Jurkat, Clone E6-1 (cell line): Measurements from ENCODE around the gene POU6F2.
A peak's percentile ranks its signal among the peaks of the same experiment; 100 is the strongest.

Source experiments
- DNase-seq: peaks from one replicate; pipeline ENCODE4 v3.0.0-alpha.2; 2011; ENCODE audit warnings: low read depth, low spot score
- H3K4me3 ChIP-seq: 2 replicates; pipeline ENCODE4 v1.5.1; 2011; ENCODE audit warnings: mild to moderate bottlenecking, low read length, control low read depth, moderate library complexity

POU6F2 gene

DNA sequence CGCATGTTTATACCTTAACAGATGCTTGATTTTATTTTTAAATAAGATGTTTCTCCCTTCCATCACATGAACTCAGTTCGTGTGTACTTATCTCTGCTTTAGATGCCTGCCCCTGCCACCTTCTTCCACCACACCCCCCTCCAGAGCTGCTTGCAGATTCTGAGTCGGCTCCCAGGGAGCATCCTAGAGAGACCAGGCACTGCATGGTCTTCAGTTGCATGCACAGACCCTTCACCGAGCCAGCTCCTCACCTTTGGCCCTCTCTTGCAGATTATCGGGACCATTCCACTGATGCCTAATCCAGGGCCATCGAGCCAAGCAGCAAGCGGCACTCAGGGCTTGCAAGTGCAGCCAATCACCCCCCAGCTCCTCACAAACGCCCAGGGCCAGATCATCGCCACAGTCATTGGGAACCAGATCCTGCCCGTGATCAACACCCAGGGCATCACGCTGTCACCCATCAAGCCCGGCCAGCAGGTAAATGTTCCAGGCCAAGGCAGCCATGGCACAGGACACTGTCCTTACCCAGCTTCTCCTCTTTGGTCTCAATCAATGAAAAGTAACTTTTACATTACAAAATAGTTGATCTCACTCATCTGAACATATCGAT lies 455.2 kb downstream of the POU6F2 start:
- no peak overlapping the region for H3K4me3 ChIP-seq

DNA sequence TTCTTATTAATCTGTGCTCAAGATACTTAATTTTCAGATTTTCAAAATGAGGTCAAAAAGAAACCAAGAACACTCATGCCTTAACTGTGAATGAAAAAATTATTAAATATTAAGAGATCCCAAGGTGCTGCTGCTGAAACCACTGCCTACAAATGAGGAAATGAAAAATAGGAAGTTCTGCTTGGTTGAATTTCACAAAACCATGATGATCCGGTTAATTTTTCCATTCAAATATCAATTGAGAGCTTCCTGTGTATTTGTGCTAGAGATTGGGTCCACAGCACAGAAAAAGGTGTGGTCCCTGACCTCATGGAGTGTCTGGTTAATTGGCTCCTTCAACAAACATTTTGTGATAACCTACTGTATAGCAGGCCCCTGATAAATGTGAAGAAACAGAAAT lies 455.8 kb downstream of the POU6F2 start:
- no peak overlapping the region for H3K4me3 ChIP-seq
- DNase-seq, result no peak

More for the DNA sequence above, 455.2 kb downstream of the POU6F2 start:
- no peak for DNase-seq

DNA sequence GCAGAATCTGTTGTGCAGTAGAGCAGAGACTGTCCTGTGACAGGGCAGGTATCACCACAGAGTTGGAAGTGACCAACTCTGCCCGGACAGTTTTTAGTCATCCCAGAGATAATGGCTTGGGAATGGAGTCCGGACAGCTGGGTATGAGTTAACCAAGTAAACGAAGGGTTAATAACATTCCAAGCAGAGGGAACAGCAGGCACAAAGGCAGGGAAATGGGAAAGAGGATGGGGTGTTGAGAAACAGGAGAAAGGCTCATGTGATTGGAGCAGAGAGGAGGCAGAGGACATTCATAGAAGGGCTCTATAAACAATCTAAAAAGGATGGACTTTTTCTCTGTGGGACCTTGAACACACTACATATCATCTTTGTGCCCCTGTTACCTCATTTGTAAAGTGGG lies 456.3 kb downstream of the POU6F2 start:
- H3K4me3 ChIP-seq, result no peak overlapping the region
- DNase-seq, result no peak

DNA sequence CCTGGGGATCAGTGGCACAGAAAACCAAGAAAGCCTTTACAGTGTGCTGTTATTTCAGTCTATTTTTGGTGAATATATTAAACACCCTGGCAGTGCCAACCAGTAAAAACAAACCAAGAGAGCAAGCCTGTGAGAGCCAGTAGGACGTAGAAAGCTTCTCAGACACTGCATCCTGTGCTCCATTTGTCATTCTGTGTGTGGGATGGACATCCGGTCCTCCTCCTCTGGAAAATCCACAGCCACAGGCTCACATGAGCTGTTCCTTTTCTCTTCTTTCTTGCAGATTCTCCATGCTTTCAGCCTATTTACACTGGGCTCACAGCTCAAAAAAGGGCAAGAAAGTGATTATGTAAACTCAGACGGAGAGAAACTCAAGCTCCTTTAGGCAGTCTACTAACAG lies 468.8 kb downstream of the POU6F2 start:
- DNase-seq, result no peak
- no peak overlapping the region for H3K4me3 ChIP-seq

DNA sequence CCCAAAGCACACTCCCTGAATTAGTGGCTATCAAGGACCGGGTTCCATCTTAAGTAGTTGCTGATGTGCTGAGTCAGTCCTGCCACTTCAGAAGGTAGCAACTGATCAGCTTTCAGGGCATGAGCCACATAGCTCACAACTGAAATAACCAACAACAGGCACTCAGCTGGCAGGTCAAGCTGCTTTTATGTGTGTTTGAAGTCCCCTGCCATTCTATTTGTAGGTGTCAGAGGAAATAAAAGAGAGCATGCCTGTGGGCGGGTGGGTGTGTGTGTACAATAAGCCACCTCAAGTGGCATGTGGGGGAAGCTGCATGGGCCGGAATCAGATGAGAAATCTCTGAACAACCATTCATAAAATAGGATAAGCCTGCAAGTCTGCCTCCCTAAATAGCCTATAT lies 474.2 kb downstream of the POU6F2 start:
- H3K4me3 ChIP-seq, result no peak overlapping the region
- DNase-seq, result no peak

DNA sequence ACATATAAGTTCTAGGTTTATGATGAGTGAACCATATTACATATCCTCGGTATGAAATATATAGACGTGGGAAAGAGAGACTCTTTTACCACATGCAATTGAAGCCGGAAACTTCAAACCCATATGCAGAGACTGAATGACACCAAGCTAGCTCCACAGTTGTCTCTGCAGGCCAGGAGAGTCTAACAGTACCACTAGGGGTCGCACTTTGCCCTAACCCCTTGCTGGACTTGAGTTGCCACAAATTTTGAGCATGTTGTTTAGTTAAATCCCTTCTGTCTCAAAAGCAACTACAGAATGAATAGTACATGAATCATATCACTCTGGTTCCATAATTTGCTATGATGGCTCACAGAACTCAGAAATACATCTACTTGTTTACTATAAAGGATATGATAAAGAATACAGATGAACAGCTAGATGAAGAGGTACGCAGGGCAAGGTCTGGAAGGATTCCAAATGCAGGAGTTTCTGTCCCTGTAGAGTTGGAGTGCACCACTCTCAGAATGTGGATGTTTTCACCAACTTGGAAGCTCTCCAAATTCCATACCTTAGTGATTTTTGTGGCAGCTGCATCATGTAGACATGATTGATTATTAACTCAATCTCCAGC lies 476.1 kb downstream of the POU6F2 start:
- no peak overlapping the region for H3K4me3 ChIP-seq
- peak; percentile 78 for DNase-seq

DNA sequence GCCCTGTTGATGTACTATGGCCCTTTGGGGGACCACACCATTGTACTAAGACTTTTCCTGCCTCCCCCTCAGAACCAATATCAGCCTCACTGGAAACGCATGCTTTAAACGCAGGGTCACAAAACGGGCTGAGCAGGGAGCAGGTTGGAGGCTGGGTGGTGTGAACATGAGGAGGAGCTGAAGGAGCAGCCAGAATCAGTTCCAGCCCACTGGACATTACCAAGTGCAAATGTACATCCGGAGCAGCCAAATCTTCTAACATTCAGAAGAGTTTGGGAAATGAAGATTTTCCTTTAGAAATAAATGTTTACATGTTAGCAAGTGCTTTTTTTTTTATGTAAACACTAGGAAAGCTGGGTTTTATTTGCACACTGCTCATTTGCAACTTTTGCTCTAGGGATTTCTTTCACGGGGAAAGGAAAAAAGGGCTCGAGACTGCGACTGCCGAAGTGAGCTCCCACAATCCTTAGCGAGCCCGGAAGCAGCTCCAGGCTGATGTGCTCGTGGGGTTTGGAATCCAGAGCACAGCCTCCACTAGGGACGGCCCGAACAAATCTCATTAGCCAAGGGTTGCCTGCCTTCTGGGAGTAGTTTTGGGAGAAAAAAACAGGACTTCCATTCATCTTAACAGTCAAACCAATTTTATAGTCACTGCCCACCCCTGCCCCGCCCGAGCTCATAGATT lies 480.5 kb downstream of the POU6F2 start:
- no peak for DNase-seq

DNA sequence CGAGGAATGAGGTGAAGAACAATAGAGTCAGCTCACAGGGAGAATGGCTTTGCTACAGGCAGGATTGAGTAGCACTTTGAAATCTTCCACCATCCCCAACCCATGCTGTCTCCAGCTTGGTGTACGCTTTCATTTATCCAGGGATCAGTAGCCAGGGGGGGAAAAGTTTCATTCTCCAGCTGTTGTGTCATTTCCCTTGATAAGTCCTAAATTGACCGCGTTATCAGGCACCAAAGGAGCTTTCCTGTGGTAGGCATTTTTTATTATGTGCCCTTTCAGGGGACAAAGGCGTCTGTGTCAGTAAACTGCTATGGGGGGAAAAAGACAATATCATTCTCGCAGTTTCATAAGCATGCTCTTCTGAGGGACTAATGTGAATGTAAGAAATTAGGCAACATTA lies 481.9 kb downstream of the POU6F2 start:
- DNase-seq, result no peak
- no peak overlapping the region for H3K4me3 ChIP-seq

More for the DNA sequence above, 480.5 kb downstream of the POU6F2 start:
- H3K4me3 ChIP-seq, result no peak overlapping the region

DNA sequence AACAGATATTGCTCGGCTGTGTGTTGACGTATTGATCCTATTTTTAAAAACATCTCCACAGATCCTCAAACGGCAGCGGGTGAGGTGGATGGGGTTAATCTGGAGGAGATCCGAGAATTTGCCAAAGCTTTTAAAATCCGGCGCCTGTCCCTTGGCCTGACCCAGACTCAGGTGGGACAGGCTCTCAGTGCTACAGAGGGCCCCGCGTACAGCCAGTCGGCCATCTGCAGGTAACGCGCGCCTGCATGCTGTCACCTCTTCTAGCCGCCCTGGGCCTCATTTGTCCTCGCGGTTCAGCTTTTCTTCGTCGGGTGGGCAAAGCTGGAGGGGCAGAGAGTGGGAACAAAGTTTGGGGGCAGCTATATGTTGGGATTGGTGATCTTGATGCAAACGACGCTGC lies 482.8 kb downstream of the POU6F2 start:
- H3K4me3 ChIP-seq, result no peak overlapping the region
- no peak for DNase-seq

DNA sequence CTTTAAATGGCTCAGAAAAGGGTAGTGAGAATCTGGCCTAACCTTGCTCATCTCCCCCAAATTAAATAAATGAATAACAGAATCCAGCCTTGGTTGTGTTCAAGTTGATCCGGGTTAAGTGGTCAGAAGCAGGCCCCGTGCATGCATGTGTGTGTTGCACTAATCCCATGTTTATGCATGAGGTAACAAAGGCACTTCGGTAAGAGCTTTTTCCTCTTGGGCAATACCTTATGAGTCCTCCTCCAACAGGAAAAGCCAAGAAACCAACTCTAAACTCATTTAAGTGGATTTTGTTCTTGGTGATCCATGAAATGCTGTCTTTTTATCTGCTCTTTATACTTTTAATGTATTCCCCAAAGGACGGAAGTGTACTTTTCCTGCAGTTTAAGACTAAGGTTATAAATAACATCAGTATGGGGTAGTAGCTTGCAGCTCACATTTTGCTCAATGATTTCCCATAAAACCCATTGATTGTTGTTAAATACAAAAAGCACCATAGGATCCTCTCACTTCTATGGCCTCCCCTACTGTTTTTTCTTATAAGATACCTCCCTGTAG lies 483.6 kb downstream of the POU6F2 start:
- H3K4me3 ChIP-seq, result no peak overlapping the region
- DNase-seq, result no peak

DNA sequence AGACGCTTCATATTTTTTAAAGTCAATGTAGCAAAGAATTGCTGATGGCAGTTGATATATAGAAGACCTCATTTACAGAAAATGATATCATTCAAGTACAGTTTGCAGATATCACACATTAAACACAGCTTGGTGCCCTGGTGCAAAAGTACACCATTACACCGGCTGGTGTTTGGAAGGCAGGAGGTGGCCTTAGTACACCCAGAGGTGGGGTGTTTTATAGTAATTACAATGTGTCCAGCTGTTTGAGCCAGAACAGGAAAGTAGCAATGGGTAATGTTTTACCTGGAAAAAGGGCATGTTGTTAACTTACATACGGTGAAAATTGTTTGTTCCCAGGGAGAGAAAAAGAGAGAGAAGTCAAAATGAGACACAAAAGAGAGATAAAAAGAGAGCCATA lies 485.5 kb downstream of the POU6F2 start:
- no peak for DNase-seq
- H3K4me3 ChIP-seq, result no peak overlapping the region

DNA sequence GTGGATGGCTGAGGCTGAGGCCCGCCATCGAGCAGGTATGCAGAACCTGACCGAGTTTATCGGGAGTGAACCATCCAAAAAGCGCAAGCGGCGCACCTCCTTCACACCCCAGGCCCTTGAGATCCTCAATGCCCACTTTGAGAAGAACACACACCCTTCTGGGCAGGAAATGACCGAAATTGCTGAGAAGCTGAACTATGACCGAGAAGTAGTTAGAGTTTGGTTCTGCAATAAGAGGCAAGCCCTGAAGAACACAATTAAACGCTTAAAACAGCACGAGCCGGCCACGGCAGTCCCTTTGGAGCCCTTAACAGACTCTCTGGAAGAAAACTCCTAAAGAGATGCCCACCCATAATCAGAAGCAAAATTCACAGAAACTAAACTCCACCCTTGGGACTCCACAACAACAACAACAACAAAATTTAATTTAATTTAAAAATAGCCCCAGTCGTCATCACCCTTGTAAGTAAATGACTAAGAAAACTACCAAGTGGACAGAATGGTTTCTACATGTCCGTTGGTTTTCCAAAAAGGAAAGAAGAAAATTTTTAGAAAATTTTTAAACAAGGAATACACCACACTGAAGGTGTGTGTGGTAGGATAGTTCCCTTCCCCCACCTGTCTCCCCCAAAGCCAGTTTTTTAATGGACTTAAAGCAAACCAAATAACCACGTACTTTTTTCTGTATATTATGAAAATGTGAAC lies 486.8 kb downstream of the POU6F2 start:
- no peak for DNase-seq
- no peak overlapping the region for H3K4me3 ChIP-seq

DNA sequence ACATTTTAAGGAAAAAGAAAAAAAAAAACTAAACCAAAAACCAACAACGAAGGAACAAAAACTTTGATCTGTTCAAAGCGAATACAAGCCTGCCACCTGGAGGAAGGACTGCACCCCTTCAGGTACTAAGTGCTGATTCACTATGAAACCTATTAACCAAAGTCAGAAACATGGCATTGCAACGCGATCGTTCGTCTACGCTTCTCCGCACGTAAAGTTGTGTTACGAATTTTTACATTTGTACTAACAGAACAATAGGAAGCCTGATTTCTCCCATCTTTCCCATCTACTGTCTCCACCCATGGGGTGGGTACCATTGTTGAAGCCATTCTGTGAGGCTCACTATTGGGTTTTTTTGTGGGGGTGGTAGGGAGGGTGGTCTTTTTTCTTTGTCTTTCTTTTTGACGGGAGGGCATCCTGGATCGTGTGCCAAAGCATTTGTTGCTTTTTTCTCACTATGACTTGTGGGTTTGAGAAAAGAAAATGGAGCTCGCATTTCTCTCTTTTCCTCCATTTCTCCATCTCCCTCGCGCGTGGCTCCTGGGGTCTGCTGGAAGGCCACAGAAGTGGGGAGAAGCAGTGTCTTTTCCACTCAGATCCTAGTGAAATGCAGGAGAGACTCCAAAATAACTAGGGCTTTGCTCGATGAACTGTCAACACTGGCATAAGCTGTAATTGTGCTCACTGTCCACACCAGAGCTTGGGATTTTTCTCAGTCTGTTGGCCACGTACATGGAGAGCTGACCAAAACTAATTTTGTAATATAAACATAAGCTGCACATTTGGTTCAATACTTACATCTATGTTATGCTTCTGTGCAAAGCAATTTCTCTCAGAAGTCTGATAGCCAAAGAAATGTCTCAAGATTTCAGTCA lies 487.6 kb downstream of the POU6F2 start:
- H3K4me3 ChIP-seq, result peak overlapping the region; percentile 13
- peak; percentile 67 for DNase-seq

DNA sequence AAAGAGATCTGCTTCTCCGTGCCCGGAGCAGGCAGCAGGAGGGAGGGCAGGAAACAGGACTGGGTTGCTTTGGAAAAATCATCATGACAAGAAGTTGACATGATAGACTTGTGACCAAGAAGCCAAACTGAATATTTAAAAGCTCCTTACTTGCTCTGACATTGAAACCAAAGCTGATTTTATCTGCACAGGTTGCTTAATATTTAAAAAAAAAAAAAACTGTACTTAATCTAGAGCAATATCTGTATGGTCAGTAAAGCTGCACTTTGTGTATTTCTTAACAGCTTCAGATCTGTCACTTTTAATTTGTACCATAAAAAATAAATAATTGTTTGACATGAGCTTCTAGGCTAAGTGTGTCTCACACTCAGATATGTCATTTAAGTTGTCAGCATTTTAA lies 490.6 kb downstream of the POU6F2 start:
- DNase-seq, result no peak
- H3K4me3 ChIP-seq, result no peak overlapping the region

DNA sequence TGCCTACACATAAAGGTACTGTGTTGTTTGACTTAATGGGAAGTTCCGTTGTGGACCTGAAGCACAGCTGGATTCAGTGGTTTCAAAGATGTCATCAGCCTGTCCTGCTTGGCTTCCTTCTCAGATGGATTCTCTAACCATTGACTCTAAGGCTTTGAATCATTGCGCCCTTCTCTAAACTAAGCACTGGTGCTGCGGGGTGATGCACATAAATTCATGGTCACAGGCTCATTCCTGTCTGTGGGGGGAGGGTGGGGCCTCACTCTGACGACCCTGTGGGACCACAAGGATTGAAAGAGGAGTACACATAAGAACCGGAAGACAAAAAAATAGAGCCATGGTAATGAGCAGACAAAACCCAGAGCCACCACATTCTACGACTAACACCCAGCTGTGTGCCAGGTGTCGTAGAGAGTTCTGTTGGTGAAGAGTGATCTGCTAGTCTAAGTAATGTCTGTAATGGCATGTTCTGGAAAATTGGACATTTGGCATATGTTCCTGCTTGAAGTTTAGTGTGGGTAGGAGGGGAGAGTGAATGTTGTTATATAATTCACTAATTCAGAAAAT lies 491.2 kb downstream of the POU6F2 start:
- no peak for DNase-seq
- H3K4me3 ChIP-seq, result no peak overlapping the region

DNA sequence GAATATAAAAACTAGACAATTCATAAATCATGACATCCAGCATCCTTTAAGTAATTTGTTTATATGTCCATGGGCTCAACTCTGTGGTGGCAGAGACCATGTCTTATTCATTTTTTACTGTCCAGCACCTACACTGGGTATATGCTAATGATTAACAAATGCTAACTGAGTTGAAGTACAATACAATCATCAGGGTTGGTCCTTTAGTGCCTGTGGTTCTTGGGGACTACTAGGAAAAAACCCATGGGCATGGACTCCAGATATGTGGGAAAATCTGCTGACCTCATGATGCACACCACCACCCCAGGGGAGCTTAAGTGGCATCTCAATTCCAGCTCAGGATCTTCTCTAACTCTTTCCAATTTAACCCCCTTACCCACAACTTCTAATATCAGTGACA lies 503.2 kb downstream of the POU6F2 start:
- no peak overlapping the region for H3K4me3 ChIP-seq
- DNase-seq, result no peak

DNA sequence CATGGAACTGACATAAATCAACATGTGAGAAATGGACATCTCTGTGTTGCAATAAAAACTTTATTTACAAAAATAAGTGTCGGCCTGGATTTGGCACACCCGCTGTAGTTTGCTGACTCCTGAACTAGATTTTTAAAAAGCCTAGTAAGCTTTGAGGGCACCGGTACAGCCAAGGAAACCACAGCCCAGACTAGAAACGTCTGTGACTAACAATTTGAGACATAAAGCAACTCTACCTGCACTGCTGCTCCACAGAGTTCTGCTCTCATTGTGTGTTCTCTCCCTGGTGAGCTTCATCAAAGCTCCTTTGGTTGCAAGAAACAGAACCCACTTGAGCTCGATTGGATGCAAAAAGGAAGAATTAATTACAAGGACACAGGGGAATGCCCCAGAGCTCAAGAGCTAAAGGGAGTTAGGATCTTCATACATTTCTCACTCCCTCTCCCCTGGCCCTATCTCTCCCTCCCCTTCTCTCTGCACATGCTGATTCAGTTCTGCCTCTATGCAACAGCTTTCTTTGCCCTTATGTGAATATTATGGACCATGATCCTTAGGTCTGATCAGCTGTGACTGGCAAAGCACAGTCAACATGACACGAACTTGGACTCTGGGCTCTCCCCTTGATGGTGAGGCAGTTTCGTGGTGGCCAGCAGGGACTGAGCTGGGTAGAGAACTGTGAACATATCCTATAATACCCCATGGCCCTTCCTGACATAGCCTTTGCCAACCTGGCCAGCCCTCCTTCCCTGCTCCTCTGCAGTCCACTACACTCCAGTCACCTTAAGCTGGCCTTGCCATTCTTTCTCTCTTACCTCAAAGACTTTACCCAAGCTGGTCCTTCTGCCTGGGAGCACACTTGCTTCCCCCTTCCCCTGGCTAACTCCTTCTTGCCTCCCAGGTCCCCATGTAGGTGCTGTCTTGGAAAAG lies 511.0 kb downstream of the POU6F2 start:
- no peak for DNase-seq
- no peak overlapping the region for H3K4me3 ChIP-seq

DNA sequence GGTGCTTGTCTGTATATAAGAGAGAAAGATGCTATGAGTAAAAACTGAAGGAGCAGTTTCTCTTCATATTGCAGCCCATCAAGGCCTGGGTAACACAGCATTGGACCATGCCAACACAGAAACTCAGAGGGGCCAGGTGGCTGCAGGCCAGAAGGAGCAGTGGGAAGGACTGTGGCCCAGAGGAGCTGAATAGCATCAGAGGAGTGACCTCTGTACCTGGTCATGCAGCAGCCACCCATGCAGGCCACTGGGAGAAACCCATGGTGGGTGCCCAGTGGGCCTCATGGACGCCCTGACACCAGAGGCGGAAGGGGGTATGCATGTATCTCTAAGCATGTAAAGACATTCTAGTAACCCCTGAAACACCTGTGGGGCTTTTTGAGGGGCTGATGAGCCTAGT lies 512.6 kb downstream of the POU6F2 start:
- no peak for DNase-seq
- H3K4me3 ChIP-seq, result no peak overlapping the region
